SH-SY5Y (cell line): ENCODE data around the gene TOR2A.

ENCODE experiments used
- GATA2 ChIP-seq: IDR thresholded peaks from 2 replicates; pipeline ENCODE4 v1.6.1; 2011; ENCODE audit warnings: mild to moderate bottlenecking, low read depth, low read length
- GATA3 ChIP-seq: IDR thresholded peaks from 2 replicates; pipeline ENCODE4 v1.6.1; 2011; ENCODE audit warnings: low read depth, mild to moderate bottlenecking, low read length, moderate library complexity

Gene TOR2A

GRCh38 chr9:127755061-127756060, 20.3 kb upstream of the TOR2A start:
- no peak for TF ChIP-seq GATA3
- TF ChIP-seq GATA2: no peak

- TF ChIP-seq GATA3 (no peak), GATA2 (no peak)
These were observed 19.3 kb upstream of the TOR2A start for GRCh38 chr9:127754099-127755060.

GRCh38 chr9:127753622-127754021, 18.5 kb upstream of the TOR2A start:
- TF ChIP-seq GATA2 (no peak), GATA3 (no peak)

- TF ChIP-seq GATA3 (no peak), GATA2 (no peak)
These were observed 18.1 kb upstream of the TOR2A start for GRCh38 chr9:127753148-127753547.

- TF ChIP-seq GATA3 (no peak), GATA2 (no peak)
These were observed 16.4 kb upstream of the TOR2A start for GRCh38 chr9:127751269-127752054.

GRCh38 chr9:127749090-127749787, 14.1 kb upstream of the TOR2A start:
- TF ChIP-seq GATA2: no peak
- no peak for TF ChIP-seq GATA3

GRCh38 chr9:127746959-127747569, 12.0 kb upstream of the TOR2A start:
- no peak for TF ChIP-seq GATA3
- no peak for TF ChIP-seq GATA2

- no peak for TF ChIP-seq GATA2
- no peak for TF ChIP-seq GATA3
These were observed 9.5 kb upstream of the TOR2A start for GRCh38 chr9:127744398-127745110.

GRCh38 chr9:127742435-127743088, 7.5 kb upstream of the TOR2A start:
- no peak for TF ChIP-seq GATA3
- peak; percentile 90 for TF ChIP-seq GATA2

GRCh38 chr9:127741831-127742434, 6.8 kb upstream of the TOR2A start:
- TF ChIP-seq GATA3: no peak
- TF ChIP-seq GATA2: no peak
